ENCODE measurements around the gene PDE7B.

GRCh38 chr6:135895231-135895911 is 43.9 kb downstream of the PDE7B start:
- TF ChIP-seq, protein P1, sequence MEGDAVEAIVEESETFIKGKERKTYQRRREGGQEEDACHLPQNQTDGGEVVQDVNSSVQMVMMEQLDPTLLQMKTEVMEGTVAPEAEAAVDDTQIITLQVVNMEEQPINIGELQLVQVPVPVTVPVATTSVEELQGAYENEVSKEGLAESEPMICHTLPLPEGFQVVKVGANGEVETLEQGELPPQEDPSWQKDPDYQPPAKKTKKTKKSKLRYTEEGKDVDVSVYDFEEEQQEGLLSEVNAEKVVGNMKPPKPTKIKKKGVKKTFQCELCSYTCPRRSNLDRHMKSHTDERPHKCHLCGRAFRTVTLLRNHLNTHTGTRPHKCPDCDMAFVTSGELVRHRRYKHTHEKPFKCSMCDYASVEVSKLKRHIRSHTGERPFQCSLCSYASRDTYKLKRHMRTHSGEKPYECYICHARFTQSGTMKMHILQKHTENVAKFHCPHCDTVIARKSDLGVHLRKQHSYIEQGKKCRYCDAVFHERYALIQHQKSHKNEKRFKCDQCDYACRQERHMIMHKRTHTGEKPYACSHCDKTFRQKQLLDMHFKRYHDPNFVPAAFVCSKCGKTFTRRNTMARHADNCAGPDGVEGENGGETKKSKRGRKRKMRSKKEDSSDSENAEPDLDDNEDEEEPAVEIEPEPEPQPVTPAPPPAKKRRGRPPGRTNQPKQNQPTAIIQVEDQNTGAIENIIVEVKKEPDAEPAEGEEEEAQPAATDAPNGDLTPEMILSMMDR (IDR thresholded peaks at IDR 0.05) = no peak
- TF ChIP-seq POLR2A (IDR thresholded peaks at IDR 0.05) = no peak

All from uterus (tissue), 2 donors.